Adrenal gland (tissue), 12 donors: ENCODE results near the gene BRD7. TPM values are rescaled to one million over a fixed set of nuclear protein-coding genes. Genes with fewer than 3 reads are reported as not detected.

Source experiments
- DNase-seq, 7 donors: peaks; one replicate each; pipeline ENCODE4 v3.0.0-alpha.2; 2019 to 2020
- H3K27ac ChIP-seq, 5 donors: fragments of 200-600 bp; sonication (generic) in 4 of 5; 1 replicate in 3 of 5; 2 replicates in 2 of 5; pipeline versions ENCODE4 v1.5.1 to v1.8.0; 2016 to 2020; ENCODE audit warnings: mild to moderate bottlenecking in 1 of 5
- H3K27me3 ChIP-seq: fragments of 200-600 bp; 2 replicates; pipeline ENCODE4 v1.8.0; 2021
- H3K36me3 ChIP-seq, 2 donors: fragments of 200-600 bp; replicated peaks in 1 of 2; 1 replicate in 1 of 2; 2 replicates in 1 of 2; pipeline versions ENCODE4 v1.5.1 to v1.8.0; 2018 to 2022
- H3K4me1 ChIP-seq, 2 donors: fragments of 200-600 bp; replicated peaks in 1 of 2; 1 replicate in 1 of 2; 2 replicates in 1 of 2; pipeline versions ENCODE4 v1.5.1 to v1.8.0; 2018 to 2021
- H3K4me3 ChIP-seq, 4 donors: fragments of 200-600 bp; sonication (generic) in 3 of 4; one replicate each; pipeline ENCODE4 v1.5.1; 2016 to 2018
- H3K9me3 ChIP-seq, 3 donors: fragments of 200-600 bp; sonication (generic) in 1 of 3; replicated peaks in 1 of 3; 1 replicate in 2 of 3; 2 replicates in 1 of 3; pipeline versions ENCODE4 v1.5.1 to v1.8.0; 2016 to 2021
- POLR2A ChIP-seq, 2 donors: fragments of 450-650 bp; IDR thresholded peaks; one replicate each; pipeline ENCODE4 v1.6.1; 2017; ENCODE audit warnings: antibody characterized with exemption in 2 of 2, mild to moderate bottlenecking in 2 of 2, moderate library complexity in 1 of 2
- WGBS, 4 donors: extraction: QIAGEN DNeasy Blood & Tissue Kit in 2 of 4; methylation state at CpG; one replicate each; pipeline versions ENCODE4 v1.1.5 to v1.1.7; 2013 to 2017; 5-methylcytosine and 5-hydroxymethylcytosine counted together
- intact Hi-C, 2 donors: fragments of 100-400 bp; cut with DNase I; formaldehyde crosslinking; loops; one replicate each; pipeline versions ENCODE4 v1.14.1 to v1.15.0; 2022 to 2023
- polyA plus RNA-seq, 3 donors: library from polyadenylated mRNA; stranded (reverse); fragments of 200-250 nt in 2 of 3; fragments of 350-450 nt in 1 of 3; fragmentation: Illumina TruSeq in 1 of 3; extraction: RNeasy Lipid Tissue Mini Kit (QIAGEN cat#74804) in 1 of 3; gene quantifications; one replicate each; pipeline ENCODE4 v1.2.3, GENCODE V29; 2013 to 2014
- total RNA-seq, 9 donors: library from RNA; depleted of rRNA in 4 of 9; stranded (reverse); fragments of >200 nt in 4 of 9; fragments of 120-200 nt in 1 of 9; fragmentation: NEBNext Ultra II Directional in 1 of 9; extraction: Animal tissue kit (Norgen Biotek cat#: 25700) in 1 of 9; gene quantifications; one replicate each; pipeline versions ENCODE4 v1.1.0 to v1.2.4, GENCODE V29; 2013 to 2023
- TF ChIP-seq, protein P1 (sequence below), 6 experiments: fragments of 450-650 bp in 4 of 6; fragments of 200-600 bp in 2 of 6; sonication (generic) in 1 of 6; IDR thresholded peaks; 1 replicate in 5 of 6; 2 replicates in 1 of 6; pipeline versions ENCODE4 v1.5.1 to v1.8.0; 2016 to 2021; ENCODE audit warnings: antibody characterized with exemption in 6 of 6, mild to moderate bottlenecking in 2 of 6, moderate library complexity in 1 of 6
- donor health status: healthy with polysubstance abuse.
- donor health status: Bipolar disorder and iron deficiency.
- donor health status: DM: yes; HTN: yes; CAD: no.
- donor health status: DM: no; HTN: no; CAD: no.
- donor health status: DM: no; HTN: no; CAD: no.
- donor health status: DM: yes; HTN: yes; CAD: no.

The BRD7 gene
- total and polyA plus RNA-seq, 12 donors: 37.2 to 117 (median 58.7) TPM

GRCh38 chr16:50310308-50311133 lies 58.3 kb downstream of the BRD7 start:
- 71 to 74% (median 73%) methylated on average over 12 to 18 of the region's 18 CpGs for WGBS, 4 donors
- no peaks in the 10 kb centered on the region for H3K27me3 ChIP-seq
- peak in 3 of 7 donors; percentile 19 to 49 (median 19) for DNase-seq
- intact Hi-C loops: no loop called here
- TF ChIP-seq POLR2A (IDR thresholded peaks at IDR 0.05): no peak
- TF ChIP-seq, protein P1, sequence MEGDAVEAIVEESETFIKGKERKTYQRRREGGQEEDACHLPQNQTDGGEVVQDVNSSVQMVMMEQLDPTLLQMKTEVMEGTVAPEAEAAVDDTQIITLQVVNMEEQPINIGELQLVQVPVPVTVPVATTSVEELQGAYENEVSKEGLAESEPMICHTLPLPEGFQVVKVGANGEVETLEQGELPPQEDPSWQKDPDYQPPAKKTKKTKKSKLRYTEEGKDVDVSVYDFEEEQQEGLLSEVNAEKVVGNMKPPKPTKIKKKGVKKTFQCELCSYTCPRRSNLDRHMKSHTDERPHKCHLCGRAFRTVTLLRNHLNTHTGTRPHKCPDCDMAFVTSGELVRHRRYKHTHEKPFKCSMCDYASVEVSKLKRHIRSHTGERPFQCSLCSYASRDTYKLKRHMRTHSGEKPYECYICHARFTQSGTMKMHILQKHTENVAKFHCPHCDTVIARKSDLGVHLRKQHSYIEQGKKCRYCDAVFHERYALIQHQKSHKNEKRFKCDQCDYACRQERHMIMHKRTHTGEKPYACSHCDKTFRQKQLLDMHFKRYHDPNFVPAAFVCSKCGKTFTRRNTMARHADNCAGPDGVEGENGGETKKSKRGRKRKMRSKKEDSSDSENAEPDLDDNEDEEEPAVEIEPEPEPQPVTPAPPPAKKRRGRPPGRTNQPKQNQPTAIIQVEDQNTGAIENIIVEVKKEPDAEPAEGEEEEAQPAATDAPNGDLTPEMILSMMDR (IDR thresholded peaks at IDR 0.05): no peak
- H3K4me3 ChIP-seq: no peak overlapping the region
- peaks cover 0 to 28% of the 10 kb centered on the region in 2 donors for H3K36me3 ChIP-seq
- H3K27ac ChIP-seq: no peak overlapping the region
- no peaks in the 10 kb centered on the region for H3K9me3 ChIP-seq
- H3K4me1 ChIP-seq: peaks cover 0 to 12% of the 10 kb centered on the region in 2 donors

DNA sequence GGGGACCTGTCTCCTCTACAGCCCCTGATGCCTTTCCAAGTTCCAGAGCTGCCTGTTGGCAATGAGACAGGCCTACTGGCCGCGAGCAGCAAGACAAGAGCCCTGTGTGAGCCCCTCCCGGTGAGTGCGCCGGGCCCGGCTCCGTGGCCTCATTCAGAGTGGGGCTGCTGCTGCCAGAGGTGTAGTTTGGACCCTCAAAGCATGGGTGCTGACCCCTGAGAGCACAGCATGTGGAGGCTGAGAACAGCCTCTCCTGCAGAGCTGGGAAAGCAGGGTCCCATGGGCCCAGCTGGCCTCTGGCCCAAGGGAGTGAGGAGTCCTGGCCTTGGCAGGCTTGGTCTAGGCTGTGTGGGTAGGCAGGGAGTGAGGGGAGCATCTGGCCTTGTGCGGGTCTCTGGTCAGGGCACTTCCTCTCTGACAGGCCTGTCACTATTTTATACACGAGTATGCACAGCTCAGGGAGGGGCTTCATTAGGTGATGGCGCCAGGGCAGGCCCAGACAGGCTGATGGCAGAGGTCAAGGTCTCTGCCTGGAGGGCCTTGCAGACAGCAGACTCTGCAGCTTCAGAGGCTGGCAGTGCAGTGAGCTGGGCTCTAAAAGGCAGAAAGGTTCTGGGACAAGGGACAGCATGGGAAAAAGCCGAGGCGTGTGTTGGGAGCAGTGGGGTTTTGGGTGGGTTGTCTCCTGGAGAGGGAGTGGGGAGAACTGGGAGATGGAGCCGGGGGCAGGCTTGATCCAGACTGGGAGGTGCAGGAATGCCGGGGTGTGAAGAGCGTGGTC lies 59.1 kb downstream of the BRD7 start:
- H3K4me3 ChIP-seq: no peak overlapping the region
- 40 to 65% (median 60%) methylated on average over 7 to 15 of the region's 15 CpGs for WGBS, 4 donors
- peak in 3 of 7 donors; percentile 19 to 47 (median 25) for DNase-seq
- H3K27ac ChIP-seq: no peak overlapping the region
- peaks cover 0 to 12% of the 10 kb centered on the region in 2 donors for H3K4me1 ChIP-seq
- intact Hi-C loops: no loop called here
- H3K27me3 ChIP-seq: no peaks in the 10 kb centered on the region
- no peak for TF ChIP-seq POLR2A (IDR thresholded peaks at IDR 0.05)
- TF ChIP-seq, protein P1 (IDR thresholded peaks at IDR 0.05): no peak
- H3K36me3 ChIP-seq: peaks cover 0 to 20% of the 10 kb centered on the region in 2 donors
- no peaks in the 10 kb centered on the region for H3K9me3 ChIP-seq

- no peak overlapping the region for H3K4me3 ChIP-seq
- 82 to 100% (median 86%) methylated on average over 2 to 11 of the region's 11 CpGs for whole genome bisulfite sequencing, 4 donors
- no peaks in the 10 kb centered on the region for H3K9me3 ChIP-seq
- H3K27me3 ChIP-seq: no peaks in the 10 kb centered on the region
- peaks cover 0 to 14% of the 10 kb centered on the region in 2 donors for H3K36me3 ChIP-seq
- TF ChIP-seq, protein P1 (IDR thresholded peaks at IDR 0.05): no peak
- TF ChIP-seq POLR2A (IDR thresholded peaks at IDR 0.05): no peak
- DNase-seq: peak in 2 of 7 donors; percentile 12 to 46
- H3K27ac ChIP-seq: no peak overlapping the region
- intact Hi-C loops: no loop called here
- peaks cover 0 to 12% of the 10 kb centered on the region in 2 donors for H3K4me1 ChIP-seq
Measured at GRCh38 chr16:50309156-50309526, 59.6 kb downstream of the BRD7 start.
